Globus pallidus (tissue), 1 donor: ENCODE data around the gene COPS7B.
"Not testable (repeated sequence)": the region's sequence is repeated elsewhere in the genome, so short reads cannot be mapped to it uniquely, and the experiment has no call there.

ENCODE experiments used
- DNase-seq: peaks from one replicate; pipeline ENCODE4 v3.0.0-alpha.2; 2015; ENCODE audit warnings: low spot score

The COPS7B gene

GRCh38 chr2:231786177-231786916, at the start of gene COPS7B:
TSS of gene COPS7B (plus strand) at chr2:231786445. CDS start at chr2:231788571, 2,126 bp downstream.
- DNase-seq: peak; percentile 68

DNA sequence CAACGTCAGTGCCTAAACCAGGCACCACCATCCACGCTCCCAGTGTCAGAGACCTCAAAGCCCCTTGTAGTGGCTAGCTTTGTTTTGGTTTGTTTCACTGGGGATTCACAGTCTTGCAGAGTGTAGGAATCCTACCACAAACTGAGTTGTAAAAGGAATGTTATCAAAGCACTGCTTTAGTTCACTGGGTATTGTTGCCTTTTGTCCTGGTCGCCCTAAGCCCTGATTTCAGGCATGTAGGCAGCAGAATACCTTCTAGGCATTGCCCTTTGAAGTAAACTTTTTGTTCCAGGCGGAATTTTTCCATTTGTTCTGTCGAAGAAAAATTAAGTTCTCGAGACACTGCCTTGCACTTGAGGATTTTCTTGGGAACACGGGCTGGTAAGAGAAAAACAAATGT, 48.5 kb upstream of the COPS7B start:
- DNase-seq: no peak

GRCh38 chr2:231743376-231744116, 42.7 kb upstream of the COPS7B start:
- no peak for DNase-seq

- DNase-seq: no peak
Measured at GRCh38 chr2:231745303-231746038, 40.8 kb upstream of the COPS7B start.

DNA sequence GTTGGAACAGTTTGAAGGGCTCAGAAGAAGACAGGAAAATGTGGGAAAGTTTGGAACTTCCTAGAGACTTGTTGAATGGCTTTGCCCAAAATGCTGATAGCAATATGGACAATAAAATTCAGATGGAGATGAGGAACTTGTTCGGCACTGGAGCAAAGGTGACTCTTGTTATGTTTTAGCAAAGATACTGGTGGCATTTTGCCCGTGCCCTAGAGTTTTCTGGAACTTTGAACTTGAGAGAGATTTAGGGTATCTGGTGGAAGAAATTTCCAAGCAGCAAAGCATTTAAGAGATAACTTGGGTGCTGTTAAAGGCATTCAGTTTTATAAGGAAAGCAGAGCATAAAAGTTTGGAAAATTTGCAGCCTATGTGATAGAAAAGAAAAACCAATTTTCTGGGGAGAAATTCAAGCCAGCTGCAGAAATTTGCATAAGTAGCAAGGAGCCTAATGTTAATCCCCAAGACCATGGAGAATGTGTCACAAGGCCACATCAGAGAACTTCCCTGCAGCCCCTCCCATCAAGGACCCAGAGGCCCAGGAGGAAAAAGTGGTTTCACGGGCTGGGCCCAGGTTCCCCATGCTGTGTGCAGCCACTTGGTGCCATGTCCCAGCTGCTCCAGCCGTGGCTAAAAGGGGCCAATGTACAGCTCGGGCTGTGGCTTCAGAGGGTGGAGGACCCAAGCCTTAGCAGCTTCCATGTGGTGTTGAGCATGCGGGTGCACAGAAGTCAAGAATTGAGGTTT, 37.9 kb upstream of the COPS7B start:
- not testable (repeated sequence) for DNase-seq

DNA sequence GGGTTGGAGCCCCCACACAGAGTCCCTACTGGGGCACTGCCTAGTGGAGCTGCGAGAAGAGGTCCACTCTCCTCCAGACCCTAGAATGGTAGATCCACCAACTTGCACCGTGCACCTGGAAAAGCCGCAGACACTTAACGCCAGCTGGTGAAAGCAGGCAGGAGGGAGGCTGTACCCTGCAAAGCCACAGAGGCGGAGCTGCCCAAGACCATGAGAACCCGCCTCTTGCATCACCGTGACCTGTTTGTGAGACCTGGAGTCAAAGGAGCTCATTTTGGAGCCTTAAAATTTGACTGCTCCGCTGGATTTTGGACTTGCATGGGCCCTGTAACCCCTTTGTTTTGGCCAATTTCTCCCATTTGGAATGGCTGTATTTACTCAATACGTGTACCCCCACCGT, 37.2 kb upstream of the COPS7B start:
- DNase-seq: not testable (repeated sequence)

GRCh38 chr2:231751042-231751815, 35.0 kb upstream of the COPS7B start:
- no peak for DNase-seq

DNA sequence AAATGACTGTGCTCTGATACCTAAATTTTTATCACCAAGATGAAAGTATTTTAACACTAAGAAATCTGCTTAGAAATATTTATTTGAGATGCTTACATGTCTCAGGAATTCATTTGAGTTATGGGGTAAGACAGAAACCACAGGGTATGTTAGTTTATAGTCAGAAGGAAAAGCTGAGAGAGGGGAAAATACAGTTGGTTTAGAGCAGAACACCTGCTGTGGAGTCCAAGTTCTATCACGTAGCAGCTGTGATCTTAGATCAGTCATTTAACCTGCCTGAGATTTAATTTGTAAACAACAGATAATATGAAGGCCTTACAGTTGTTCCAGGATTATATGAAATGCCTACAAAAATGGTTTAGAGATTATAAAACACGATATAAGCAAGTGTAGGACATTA, 34.2 kb upstream of the COPS7B start:
- DNase-seq: no peak

DNA sequence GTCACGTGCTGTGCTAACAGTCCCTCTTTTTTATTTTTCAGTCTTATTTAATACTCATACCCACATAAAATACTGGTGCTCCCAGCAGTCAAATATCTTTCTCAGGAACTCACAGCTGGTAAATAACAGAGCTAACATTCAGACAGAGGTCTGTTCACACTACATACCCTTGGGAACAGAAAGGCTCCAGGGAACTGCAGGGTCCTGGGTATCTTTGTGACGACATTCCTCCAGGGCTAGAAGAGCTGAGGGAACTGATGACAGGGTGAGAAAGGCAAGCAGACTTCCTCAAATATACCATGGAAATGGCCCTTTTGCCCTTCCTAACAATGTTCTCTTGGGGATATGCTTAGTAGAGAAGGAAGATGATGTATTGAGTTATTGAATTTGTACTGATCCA, 24.5 kb upstream of the COPS7B start:
- no peak for DNase-seq

DNA sequence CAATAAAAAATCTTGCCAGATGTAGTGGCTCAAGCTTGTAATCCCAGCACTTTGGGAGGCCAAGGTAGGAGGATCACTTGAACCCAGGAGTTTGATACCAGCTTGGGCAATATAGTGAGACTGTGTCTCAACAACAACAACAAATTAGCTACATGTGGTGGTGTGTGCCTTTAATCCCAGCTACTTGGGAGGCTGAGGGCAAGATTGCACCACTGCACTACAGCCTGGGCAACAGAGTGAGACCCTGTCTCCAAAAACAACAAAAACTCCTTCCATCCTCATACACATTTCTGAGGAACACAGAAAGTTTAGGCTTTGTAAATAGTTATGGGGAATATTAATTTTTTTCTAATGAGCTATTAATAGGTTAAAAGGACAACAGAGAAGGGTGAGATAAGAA, 22.1 kb upstream of the COPS7B start:
- no peak for DNase-seq

- DNase-seq: peak; percentile 72
Measured at GRCh38 chr2:231764760-231765159, 21.5 kb upstream of the COPS7B start.

DNA sequence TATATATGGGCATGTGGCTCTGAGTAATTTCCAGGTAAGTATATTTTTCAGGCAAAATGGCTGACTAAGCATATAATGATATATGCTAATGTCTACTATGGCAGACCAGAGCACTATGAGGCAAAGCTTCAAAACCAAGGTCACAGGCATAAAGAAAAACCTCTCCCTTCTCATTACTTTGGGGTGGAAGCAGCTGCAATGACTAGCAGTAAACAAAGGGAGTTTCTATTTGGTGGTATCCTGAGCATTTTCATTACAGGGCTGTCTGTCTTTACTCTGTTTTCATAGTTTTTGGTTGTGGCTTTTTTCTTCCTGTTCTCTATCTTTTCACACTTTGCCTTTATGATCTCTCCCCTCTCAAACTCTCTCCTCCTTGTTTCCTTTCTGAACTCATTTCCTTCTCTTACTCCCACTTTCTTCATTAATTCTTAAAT, 20.7 kb upstream of the COPS7B start:
- no peak for DNase-seq

DNA sequence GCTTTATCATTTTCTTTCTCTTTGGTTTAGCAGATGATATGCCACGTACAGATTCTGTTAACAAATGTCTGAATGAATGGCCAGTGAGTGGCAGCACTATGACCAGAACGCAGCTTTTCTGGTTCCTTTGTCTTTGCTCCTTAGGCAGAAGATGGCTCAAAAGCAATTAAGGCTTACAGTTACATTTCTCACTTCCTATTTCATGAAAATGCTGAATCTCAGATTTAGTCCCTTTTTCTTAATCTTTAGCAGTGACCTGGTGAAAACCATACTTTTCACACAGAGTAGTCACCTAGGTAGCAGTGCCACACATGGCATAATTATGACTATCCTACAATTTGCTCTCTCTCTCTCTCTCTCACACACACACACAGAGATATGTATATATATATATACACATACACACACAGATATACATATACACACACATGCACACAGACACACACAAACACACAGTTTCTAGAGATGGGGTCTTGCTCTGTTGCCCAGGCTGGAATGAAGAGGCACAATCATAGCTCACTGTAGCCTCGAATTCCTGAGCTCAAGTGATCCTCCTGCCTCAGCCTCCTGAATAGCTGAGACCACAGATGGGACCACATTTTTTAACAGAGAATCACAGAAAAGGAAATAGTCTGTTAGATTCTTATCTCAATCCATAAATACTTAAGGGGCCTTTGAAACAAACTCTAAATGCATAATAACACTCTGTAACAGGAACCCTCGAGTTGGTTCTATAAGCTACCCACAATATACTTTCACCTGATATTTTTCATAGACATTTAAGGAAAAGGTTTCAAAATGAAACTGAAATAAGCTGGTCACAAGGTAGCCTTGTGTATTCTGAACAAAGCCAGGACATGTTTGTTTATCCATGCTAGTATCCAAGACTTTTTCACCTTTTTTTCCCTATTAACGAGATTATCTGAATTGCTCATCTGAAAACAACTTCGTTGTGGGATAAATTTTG, 16.8 kb upstream of the COPS7B start:
- no peak for DNase-seq

- DNase-seq: no peak
Measured at GRCh38 chr2:231780123-231780908, 5.9 kb upstream of the COPS7B start.

DNA sequence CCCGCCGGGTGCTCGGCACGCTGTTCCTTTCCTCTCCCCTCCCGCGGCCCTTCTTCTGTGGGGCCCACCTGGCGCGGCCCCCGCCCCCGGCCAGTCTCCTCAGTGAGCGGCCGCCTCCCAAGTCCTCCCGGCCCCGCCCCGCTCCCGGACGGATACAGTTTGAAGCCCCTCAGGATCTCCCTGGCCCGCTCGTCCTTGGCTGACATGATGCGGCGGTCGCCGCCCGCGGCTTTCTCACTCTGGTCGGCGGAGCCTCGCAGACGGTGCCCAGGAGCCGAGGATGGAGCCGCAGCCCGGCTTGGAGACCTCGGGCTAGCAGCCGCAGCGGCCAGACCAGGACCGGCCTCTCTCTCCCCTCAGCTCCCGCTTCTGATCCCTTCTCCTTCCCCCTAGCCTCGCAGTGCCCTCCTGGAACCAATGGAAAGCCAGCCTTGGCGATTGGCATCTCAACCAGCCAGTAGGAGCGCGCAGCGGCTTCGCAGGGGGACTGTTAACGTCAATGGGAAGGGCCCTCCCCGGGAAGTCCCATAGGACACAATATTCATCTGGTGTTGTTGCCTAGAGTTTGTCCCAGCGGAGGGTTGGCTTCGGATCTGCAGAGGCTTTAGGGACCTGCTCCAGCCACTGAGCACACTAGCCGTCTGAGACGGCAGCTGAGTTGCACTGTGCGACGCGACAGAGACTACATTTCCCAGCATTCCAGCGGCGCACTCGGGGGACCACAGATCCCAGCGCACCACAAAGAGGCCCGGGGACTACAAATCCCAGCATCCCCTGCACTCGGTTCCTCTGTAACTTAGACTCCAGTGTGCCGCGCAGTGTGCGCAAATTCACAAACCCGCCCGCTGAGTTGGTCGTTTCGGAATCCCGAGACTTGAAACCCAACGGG, 5.1 kb upstream of the COPS7B start, which contains the start of gene PDE6D:
Gene PDE6D, minus strand, starts transcription at position 374 of the 889 bp plus-strand sequence. Its CDS starts 168 bp downstream, at position 206.
- DNase-seq: peak; percentile 99

DNA sequence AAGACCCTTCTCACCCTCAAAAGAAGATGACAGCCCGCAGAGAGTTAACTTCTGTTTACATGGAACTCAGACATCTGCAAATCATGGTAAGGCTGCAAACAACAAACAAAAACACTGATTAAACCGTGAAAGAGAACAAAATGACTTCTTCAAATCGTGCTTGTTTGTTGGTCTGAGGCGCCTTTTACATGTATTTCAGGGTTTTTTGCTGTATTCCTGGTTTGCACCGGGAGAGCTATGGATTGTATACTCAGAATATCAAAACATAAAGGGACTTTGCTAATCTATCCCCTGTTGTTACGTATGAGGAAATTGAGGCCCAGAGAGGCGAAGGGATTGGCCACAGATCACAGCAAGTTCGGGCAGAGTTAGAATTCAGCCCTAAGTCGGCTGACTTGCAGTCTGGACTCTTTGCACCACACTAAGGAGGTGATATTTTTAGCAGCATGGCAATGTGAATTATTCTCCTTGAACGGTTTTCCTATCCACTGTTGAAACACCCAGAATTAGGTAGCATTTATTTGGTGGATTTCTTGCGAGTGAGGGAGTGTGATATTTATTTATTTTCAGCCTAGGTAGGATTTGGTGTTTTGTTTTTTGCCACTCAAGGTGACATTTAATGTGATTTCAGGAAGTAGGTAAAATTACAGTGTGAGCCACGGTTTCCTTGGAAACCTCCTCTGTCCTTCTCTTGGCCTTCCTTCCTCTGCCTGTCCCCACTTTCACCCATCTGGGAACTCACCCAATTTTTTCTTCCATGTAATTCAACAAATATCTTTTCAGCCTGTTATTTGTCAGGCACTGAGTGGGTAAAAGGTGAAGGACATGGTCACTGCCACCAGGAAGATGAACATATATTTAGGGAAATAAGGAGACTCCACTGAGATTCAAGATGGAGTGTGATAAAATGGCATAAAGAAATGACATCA, 4.2 kb upstream of the COPS7B start:
- peak; percentile 49 for DNase-seq

GRCh38 chr2:231785413-231785812, 832 bp upstream of the COPS7B start:
- no peak for DNase-seq
